Activated CD4-positive, CD25-positive, alpha-beta regulatory T cell treated with anti-CD3 and anti-CD28 coated beads, Interleukin-2, amount 50 U/mL, for 72 hours (primary cell): ENCODE results near the gene PBX3.
"Not testable (repeated sequence)": the region's sequence is repeated elsewhere in the genome, so short reads cannot be mapped to it uniquely, and the experiment has no call there.

ENCODE experiments used
- DNase-seq: peaks from one replicate; pipeline ENCODE4 v3.0.0; 2021

The PBX3 gene

DNA sequence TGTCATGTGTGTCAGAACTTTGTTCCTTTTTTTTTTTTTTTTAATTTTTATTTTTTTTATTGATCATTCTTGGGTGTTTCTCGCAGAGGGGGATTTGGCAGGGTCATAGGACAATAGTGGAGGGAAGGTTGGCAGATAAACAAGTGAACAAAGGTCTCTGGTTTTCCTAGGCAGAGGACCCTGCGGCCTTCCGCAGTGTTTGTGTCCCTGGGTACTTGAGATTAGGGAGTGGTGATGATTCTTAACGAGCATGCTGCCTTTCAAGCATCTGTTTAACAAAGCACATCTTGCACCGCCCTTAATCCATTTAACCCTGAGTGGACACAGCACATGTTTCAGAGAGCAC, 32.0 kb downstream of the PBX3 start:
- DNase-seq, result not testable (repeated sequence)

DNA sequence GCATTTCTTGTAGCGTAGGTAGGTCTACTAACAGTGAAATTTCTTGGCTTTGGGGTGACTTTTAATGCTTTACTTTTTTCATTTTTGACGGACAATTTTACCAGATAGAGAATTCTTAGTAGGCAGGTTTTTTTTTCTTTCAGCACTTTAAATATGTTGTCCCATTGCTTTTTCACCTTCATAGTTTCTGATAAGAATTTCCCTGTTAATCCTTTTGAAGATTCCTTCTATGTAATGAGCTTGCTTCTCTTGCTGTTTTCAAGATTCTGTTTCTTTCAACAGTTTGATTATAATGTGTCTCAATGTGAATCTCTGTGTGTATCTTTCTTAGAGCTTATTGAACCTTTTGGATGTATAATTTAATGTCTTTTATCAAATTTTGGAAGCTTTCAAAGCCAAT, 35.5 kb downstream of the PBX3 start:
- DNase-seq, result no peak

DNA sequence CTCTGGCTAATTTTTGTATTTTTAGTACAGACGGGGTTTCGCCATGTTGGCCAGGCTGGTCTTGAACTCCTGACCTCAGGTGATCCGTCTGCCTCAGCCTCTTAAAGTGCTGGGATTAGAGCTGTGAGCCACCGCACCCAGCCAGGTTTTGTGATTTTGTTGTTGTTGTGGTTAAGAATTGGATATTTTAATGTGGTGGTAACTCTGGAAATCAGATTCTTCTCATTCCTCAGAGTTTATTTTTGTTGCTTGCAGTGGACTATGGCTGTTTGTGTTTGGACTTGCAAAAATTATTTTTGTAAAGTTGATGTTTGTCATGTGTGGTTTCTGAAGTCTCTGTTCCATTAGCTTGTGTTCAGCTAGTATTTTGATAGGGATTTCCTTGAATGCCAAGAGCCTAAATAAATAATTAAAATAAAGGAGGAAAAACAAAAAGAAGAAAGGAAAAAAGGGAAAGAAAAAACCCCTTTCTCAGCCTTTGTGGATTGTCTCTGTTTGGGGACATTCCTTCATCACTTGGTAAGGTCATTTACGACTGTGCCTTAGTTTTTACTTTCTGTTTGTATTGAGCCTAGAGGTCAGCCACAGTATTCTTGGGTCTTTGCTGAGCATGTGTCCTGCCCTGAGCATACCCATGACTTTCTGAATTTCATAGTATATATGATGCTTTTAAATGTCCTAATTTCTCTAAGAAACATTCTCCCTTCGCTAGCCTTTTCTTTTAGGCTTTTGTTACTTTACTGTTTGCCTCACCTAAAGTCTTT, 37.3 kb downstream of the PBX3 start:
- DNase-seq, result no peak

DNA sequence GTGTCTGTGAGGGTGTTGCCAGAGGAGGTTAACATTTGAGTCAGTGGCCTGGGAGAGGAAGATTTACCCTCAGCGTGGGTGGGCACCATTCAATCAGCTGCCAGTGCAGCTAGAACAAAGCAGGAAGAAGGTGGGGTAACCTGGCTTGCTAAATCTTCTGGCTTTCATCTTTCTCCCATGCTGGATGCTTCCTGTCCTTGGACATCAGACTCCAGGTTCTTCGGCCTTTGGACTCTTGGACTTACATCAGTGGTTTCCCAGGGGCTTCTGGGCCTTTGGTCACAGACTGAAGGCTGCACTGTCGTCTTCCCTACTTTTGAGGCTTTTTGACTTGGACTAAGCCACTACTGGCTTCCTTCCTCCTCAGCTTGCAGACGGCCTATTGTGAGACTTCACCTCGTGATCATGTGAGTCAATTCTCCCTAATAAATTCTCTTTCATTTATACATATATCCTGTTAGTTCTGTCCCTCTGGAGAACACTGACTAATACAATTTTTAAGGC, 38.1 kb downstream of the PBX3 start:
- DNase-seq, result no peak

DNA sequence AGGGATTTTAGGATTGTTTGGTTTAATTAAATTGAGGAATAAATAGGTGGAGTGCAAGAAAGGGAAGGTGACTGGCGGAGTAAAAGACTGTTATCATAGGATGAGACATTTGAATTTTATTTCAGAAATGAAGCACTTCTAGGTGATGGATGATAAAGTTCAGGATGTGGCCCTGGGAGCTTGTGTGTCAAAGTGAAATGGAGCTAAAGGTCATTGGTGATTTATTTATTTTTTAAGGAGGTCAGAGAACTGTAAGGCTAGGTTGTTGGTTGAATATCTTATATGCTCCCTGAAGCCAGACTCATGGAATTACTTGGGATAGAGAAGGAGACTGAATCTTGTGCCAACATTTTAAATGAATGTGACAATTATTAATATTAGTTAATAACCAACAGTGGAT, 40.5 kb downstream of the PBX3 start:
- DNase-seq, result no peak

DNA sequence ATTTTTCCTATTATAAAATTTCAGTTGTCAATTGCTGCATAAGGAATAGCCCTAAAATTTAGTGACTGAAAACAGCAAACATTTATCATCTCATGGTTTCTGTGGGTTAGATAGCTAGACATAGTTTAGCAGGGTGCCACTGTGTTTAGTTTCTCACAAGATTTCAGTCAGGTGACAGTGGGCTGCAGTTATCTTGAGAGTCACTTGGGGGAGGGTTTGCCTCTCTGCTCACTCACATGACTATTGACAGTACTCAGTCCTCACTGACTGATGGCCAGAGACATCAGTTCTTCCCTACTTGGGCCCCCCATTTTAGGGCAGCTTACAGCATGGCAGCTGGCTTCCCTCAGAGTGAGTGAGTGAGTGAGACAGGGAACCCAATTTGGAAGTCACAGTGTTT, 42.0 kb downstream of the PBX3 start:
- no peak for DNase-seq

DNA sequence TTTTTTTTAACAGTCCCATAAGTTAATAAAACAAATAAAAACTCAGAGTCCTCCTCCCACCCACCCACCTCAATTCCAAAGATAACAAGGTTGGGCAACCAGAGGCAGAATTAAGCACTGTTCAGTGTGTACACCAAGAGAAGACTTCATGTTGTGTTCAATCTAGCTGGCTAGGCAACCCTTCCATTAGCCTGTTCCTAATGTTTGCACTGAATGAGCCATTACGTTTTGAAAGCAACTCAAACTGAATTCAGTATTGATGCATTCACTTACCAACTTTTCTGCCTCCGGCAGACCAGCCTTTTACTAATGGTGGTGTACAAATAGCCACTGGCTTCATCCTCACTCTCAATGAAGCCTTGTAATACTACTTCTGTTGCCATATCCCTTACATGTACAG, 47.5 kb downstream of the PBX3 start:
- no peak for DNase-seq

DNA sequence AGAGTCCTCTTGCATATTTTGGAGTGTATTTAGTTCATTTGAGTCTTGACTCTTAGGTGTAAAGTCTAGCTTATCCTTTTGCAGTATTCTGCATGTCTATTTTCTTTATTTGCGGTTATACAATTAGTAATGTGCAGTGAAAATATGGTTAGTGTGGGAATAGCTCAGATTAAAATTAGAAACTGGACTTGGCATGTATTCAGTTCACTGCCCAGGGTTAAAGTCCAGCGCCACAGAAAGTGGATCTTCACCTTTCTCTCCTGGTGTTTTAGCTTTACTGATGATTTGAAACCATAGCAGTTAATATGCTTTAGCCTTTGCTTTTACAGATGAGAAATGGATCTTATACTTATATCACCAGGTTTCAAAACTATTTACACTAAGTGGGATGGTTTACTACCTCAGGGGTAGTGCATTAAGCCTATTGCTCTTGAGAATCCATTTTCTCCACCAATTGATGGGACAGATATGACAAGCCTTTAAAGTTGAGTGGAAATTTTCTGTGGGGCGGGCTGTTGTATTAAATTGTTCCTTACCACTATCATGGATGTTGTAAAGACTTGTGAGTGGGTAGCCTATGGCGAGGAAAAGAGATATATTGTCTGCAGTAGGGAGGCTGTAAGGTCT, 48.9 kb downstream of the PBX3 start:
- no peak for DNase-seq

DNA sequence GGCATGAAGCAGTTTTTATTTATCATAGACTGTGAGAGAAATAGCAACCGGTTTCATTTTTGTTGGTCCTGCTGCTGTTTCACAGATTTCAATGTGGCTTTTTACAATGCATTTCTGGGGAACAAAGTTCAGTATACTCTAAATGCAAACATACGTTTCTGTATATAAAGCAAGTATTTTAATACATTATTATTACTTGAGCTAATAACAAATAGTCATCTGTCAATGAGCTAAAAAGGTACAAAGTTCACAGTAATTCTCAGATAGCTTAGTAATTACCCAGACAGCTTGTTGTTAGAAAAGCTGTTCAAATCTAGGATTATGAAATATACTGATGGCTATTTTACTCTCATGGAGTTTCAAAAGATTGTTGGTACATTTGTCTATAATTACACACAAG, 50.8 kb downstream of the PBX3 start:
- DNase-seq, result no peak

DNA sequence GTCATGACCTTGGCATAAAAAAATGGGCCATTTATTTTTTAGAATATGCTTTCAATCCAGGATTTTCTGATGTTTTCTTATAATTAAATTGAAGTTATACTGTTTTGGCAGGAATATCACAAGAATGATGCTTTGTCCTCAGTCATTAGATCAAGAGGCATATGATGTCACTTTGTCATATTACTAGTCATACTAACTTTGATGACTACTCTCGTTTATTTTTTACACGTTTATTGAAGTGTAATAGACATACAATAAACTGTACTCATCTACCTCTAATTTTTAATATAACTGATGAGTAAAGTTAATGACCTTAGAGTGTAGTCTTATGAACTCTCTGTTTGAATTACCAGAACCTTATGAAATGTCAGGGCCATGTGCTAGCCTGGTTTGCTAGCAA, 56.4 kb downstream of the PBX3 start:
- no peak for DNase-seq

DNA sequence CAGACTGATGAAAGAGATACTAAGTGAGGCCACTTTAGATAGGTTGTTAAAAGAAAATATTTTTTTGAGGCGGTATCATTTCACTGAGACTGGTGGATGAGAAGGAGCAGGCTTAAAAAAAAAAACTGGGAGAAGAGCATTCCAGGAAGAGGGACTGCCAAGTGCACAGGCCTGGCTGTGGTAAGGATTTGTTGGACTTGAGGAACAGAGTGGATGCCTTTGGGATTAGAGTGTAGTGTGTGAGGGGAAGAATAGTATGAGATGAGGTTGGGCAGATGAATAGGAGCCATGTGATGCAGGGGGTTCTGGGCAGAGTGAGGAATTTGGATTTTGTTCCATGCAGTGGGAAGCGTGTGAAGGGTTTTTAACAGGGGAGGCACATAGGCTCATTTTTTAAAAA, 57.9 kb downstream of the PBX3 start:
- DNase-seq, result no peak

DNA sequence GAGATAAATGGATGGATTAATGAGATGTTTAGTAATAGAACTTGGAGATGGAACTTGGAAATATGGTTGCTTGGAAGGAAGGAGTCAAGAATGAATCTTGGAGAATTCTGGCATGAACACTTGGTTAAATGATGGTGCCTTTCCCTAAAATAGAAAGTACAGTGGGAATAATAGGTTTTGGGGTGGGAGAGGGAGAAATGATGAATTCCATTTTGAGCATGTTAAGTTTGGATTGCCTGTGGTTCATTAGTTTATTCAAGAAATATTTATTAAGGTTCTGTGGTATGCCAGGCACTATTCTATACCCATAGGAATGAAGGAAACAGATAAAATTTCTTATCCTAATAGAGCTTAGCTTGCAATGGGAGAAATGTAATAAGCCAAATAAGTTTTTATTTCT, 58.4 kb downstream of the PBX3 start:
- no peak for DNase-seq

DNA sequence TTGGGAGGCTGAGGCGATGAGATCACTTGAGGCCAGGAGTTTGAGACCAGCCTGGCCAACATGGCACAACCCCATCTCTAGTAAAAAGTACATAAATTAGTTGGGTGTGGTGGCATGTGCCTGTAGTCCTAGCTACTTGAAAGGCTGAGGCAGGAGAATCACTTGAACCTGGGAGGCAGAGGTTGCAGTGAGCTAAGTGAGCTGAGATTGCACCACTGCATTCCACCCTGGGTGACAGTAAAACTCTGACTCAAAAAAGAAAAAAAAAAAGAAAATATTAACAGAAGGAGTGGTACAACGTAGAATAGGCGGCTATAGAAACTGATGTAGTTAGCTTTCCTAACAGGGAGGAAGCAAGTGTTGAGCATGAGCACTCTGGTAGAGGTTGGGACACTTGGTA, 59.9 kb downstream of the PBX3 start:
- no peak for DNase-seq

DNA sequence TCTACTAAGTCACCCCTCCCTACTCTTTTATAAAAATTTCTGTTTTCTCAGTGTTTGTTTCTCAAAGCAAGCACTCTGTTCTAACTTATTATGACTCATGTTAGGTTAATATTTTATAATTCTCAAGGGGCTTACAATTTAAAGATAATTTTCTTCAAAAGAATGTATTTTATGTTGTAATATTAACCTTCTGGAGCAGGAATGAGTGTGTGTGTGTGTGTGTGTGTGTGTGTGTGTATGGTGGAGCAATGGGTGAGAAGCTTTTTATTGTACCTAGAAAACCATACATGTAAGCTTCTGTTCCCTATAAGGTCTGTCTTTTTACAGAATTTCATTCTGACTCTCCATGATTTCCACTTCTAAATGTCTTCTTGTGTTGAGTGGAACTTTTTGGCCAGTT, 63.0 kb downstream of the PBX3 start:
- no peak for DNase-seq

DNA sequence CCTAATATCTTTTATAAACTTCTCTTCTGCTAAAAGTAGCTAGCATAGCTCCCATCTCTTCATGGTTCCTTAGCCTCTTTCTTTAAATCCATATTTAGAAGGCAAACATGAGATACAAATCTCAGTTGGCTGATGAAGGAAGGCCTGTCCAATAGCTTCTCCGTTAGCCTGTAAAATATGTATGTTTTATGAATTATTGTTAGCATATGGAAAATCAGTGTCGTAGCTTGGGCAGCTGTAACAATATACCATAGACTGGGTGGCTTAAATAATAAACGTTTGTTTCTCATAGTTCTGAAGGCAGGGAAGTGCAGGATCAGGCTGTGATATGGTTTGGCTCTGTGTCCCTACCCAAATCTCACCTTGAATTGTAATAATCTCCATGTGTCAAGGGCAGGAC, 63.8 kb downstream of the PBX3 start:
- no peak for DNase-seq

DNA sequence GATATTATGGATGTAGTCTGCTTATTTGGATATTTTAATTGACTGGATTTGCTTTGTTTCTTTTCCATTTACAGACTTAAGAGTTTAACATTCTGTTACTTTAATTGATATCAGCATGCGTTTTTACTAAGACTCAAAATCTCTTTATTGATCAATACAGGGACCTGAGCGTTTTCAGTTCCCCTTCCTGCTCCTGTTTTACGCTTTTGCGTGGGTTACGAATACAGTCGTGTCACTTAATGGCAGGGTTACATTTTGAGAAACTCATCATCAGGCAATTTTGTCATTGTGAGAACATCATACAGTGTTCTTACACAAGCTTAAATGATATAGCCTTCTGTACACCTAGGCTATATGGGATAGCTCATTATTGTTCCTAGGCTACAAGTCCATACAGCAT, 65.2 kb downstream of the PBX3 start:
- DNase-seq, result no peak

DNA sequence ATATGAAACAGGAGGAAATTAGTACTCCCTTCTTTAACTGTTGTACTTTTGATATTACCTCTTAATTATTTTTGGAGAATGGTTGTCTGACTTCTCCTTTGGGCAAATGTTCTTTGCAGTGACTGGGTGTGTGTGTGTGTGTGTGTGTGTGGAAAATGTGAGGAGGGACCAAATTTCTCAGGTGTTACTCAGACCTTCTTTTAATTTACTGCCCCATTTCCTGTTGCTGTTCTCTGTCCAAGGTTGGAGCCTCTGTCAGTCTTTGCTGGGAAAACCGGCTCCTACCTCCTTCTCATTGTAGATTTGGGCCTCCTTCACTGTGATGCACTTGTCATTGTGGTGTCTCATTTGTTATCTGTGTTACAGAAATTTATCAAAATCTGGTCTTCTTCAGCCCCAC, 68.4 kb downstream of the PBX3 start:
- no peak for DNase-seq

DNA sequence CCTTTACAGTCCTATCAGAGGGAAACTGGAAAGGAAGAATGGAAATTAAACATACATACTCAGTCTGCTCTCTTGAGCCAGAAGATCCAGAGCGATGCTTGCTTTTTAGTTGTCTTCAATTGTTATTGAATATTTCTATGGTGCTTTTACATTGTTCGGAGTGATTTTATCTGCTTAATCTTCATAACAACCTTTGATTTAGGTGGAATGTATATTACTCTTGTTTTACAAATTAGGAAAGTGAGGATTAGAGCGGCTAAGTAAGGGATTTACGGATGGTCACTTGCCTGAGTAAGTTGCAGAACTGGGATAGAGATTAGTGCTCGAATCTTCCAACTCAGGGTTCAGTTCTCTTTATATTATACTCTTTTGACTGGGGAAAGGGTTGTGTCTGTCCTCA, 69.1 kb downstream of the PBX3 start:
- no peak for DNase-seq

DNA sequence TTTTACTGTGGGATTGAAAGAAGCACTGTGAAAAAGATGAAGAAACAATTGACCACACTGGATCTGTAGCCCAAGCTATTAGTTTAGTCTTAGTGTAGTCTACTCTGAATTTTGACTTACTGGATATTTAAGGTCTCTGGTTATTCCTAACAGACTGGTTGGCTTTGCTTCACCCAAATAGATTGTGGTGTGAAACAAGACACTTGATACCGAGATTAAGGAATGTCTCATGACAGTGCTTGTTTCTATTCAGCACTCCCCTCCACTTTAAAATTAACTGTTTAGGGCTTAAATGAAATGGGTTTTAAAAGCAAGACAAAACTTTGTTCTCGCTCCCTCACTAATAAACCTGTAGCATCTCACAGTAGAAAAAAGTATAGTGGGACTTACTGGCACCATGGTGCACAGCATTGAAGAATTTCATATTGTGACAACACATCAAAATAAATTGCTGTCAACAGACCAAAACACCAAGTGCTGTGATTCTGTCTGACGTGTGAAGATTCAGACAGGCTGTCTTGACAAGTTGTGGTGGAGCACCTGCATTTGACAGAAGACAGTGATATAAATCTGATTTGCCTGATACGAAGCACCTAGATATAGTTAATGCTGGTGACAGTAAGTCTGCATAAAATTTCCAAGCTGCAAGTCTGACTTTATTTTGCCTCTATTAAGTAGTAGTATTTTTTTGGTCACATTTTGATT, 73.1 kb downstream of the PBX3 start:
- no peak for DNase-seq

DNA sequence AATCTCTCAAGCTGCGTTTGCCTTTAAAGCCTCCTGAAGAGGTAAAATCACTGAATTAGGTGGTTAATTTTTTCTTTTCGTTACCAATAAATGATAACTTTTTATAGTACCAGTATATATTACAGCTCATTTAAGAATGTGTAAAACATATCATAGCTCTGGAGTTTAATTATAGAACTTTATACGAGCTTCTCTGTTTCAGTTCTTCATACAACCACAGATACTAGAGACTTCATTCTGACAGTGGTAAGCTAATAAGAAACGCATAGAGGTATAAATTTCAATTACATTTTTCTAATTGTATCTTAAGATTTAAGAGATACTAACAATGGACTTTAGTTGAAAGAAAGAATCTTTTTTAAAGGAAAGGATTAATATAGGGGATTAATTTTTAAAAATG, 73.9 kb downstream of the PBX3 start:
- no peak for DNase-seq

DNA sequence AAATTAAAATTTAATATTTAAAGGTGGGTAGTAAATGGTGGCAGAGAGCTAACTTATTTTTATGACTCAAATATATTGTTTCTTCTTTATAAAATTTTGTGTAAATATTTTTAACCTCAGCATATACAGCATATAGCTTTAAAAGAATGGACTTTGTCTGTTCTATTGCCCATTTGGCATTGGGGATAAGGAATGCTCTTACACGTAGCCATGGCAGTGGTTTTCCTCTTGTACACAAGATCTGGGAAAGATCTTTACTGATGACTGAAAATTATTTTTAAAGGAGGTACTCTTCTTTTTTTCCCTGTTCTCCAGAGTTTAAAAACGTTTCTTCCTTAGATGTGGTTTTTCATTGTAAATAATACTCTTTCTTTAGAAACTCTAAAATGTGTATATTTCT, 75.0 kb downstream of the PBX3 start:
- no peak for DNase-seq

DNA sequence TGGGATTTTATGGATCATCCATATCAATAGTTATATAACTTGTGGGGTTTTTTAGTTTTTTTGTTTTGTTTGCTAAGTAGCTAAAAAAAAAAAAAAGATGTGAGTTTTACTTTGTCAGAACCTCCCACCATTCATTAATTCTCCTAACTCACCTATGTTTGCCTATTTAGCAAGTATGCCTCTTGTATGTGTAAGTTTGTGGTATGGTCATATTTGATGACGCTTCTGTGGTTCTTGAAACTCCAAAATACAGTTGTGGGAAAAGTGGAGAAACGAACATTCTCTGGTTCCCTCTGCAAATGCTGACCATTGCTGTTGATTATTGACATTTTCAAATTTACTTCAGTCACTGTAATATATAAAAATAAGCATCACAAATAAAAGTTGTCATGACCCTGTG, 75.7 kb downstream of the PBX3 start:
- DNase-seq, result no peak

DNA sequence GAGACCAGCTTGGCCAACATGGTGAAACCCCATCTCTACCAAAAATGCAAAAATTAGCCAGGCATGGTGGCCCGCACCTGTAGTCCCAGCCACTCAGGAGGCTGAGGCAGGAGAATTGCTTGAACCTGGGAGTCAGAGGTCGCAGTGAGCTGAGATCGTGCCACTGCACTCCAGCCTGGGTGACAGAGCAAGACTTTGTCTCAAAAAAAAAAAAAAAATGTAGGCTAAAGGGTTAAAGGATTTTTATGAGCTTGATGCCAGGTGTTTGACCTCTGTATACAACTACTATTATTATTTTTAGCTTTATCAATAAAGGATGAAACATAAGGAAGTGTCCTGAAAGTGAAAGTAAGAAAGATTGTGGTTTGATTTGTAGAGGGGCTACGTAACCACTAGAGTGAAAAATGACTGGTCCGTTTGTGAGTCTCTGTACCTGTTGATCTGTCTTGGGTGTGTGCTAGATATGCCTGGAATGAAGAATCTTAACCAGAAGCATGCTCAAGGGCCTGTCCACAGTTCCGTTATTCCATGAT, 76.8 kb downstream of the PBX3 start:
- not testable (repeated sequence) for DNase-seq

DNA sequence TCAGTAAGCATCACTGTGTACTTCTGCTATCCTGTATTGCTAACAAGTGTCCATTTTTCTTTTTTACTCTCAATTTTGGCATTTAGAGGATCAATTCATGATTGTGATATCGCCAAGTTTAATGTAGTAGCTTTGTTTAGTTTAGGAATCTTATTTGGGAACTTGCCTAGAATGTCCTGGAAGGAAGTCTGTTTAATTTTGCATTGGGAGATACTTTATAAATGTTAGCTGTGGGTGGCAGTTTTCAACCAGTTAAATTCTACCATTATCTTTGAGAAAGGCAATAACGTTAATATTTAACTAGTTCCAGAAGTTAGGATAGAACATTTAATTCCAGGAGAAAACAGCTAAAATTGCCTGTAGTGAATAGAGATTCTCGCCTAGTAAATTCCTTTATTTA, 78.6 kb downstream of the PBX3 start:
- DNase-seq, result no peak
